Effector memory CD4-positive, alpha-beta T cell (primary cell): ENCODE data around the gene PPP3CA.
"Not testable (repeated sequence)": the region's sequence is repeated elsewhere in the genome, so short reads cannot be mapped to it uniquely, and the experiment has no call there.

ENCODE experiments used
- DNase-seq, 3 donors: peaks; one replicate each; pipeline ENCODE4 v3.0.0-alpha.2; 2020
- H3K27ac ChIP-seq: 2 replicates; pipeline ENCODE4 v1.7.0; 2013; ENCODE audit warnings: mild to moderate bottlenecking, low read length, moderate library complexity; ENCODE audit not compliant: insufficient read depth, poor library complexity, severe bottlenecking
- H3K27me3 ChIP-seq: replicated peaks from 2 replicates; pipeline ENCODE4 v1.7.0; 2013; ENCODE audit warnings: mild to moderate bottlenecking, low read length; ENCODE audit not compliant: insufficient read depth, control insufficient read depth, poor library complexity, severe bottlenecking
- H3K36me3 ChIP-seq: 2 replicates; pipeline ENCODE4 v1.7.0; 2013; ENCODE audit warnings: mild to moderate bottlenecking, low read length, moderate library complexity; ENCODE audit not compliant: control insufficient read depth, insufficient read depth
- H3K4me1 ChIP-seq: 2 replicates; pipeline ENCODE4 v1.7.0; 2013; ENCODE audit warnings: low read length, mild to moderate bottlenecking; ENCODE audit not compliant: control insufficient read depth, insufficient read depth, poor library complexity, severe bottlenecking
- H3K4me3 ChIP-seq: 2 replicates; pipeline ENCODE4 v1.7.0; 2013; ENCODE audit warnings: low read length, low read depth, mild to moderate bottlenecking; ENCODE audit not compliant: insufficient read depth, poor library complexity, severe bottlenecking
- H3K9me3 ChIP-seq: 2 replicates; pipeline ENCODE4 v1.7.0; 2013; ENCODE audit warnings: mild to moderate bottlenecking, low read length, moderate library complexity; ENCODE audit not compliant: control insufficient read depth

PPP3CA gene

DNA sequence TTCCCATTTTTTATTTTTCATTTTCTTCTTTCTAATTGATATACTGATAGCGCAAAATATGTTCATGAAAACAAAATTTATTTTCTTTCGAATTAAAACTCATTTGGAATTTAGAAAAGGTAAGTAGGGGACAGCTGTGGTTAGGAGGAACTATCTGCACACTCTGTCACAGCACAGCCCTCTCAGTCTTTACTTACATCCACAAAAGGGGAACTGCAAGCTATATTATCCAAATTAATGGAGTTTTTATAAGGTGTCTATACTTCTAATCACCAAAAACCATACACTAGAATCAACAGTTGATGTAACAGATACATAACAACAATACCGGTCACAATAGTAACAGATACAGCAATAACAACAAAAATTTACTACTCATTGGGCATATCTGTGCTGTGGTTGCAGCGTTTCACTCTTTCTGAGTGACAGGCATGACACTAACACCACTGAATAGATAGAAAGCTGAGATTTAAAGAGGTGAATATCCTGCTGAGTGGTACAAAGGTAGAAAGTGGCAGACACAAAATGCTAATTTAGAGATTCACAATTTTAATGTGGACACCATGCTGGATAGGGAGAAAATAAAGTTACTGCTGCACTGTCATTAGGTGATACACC lies 160.7 kb downstream of the PPP3CA start:
- H3K4me1 ChIP-seq: no peaks in the 10 kb centered on the region
- no peaks in the 10 kb centered on the region for H3K27me3 ChIP-seq
- no peak overlapping the region for H3K4me3 ChIP-seq
- no peak overlapping the region for H3K27ac ChIP-seq
- H3K36me3 ChIP-seq: no peaks in the 10 kb centered on the region
- DNase-seq: no peak
- H3K9me3 ChIP-seq: no peaks in the 10 kb centered on the region

DNA sequence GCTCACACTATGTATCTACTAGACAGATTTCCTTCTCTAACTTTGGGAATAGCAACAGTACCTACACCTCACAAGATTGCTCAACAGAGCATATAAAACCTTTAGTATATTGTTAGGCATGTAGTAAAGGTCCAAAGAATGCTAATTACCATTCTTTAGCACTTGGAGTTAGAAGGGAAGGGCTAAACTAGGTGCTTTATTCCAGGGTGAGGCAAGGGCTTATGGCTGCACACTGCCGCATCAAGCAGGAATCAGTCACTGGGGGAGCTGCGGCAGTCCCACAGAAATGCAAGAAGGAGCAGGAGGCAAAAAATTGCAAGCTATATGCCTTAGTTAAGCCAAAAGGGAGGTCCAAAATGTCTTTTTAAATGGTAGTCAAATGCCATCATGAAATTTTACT lies 162.7 kb downstream of the PPP3CA start:
- DNase-seq: no peak
- no peak overlapping the region for H3K4me3 ChIP-seq
- no peaks in the 10 kb centered on the region for H3K4me1 ChIP-seq
- no peaks in the 10 kb centered on the region for H3K27me3 ChIP-seq
- H3K36me3 ChIP-seq: no peaks in the 10 kb centered on the region
- no peak overlapping the region for H3K27ac ChIP-seq
- H3K9me3 ChIP-seq: no peaks in the 10 kb centered on the region

DNA sequence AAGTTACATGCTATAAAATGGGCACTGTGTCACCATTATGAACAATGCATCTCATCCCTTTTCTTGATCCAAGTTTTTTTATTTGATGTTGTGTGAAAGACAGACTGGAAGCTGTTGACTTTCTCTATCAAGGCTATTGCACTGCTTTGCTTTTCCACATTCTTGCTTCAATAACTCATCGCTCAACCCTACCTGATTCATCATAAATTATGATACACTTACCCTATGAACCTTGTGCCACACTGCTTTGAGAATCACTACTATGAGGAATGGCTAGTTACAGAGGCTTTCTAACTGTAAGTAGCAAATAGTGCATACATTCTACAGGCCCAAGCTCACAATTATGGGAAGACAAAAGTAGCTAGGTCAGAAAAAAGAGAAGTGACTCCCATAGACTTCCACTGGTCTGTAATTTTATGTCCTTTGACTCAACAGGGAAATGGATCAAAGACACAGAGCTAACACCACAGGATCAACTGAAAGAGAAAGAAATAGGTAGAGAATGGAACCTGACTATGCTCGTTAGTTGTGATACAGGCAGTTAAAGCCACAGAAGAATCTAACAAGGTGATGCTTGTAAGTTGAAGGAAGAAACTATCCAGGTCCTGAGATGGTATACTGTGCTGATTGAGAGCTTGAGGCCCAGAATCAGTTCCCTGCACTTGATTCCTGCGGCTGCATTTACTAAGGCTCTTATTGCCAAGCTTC lies 163.5 kb downstream of the PPP3CA start:
- no peaks in the 10 kb centered on the region for H3K9me3 ChIP-seq
- H3K27ac ChIP-seq: no peak overlapping the region
- no peaks in the 10 kb centered on the region for H3K4me1 ChIP-seq
- H3K36me3 ChIP-seq: no peaks in the 10 kb centered on the region
- no peaks in the 10 kb centered on the region for H3K27me3 ChIP-seq
- DNase-seq: no peak
- H3K4me3 ChIP-seq: no peak overlapping the region

DNA sequence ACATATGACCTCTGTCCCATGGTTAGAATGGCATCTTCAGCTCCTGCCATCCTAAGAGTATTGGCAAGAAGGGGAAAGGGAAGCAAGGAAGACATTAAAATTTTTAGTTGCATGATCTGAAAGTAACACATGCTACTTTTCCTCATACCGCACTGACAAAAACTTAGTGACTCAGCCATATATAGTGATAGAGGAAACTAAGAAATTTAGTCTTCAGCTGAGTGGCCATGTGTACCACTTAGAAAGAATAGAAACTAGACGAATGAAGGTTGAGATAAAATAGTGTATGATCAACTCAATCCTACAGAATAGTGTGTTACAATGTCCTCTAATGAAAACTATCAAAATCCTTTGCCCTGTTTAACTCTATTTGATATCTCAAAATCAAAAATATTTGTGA lies 164.1 kb downstream of the PPP3CA start:
- Histone ChIP-seq H3K9me3 (no peaks in the 10 kb centered on the region), H3K27me3 (no peaks in the 10 kb centered on the region), H3K4me1 (no peaks in the 10 kb centered on the region), H3K36me3 (no peaks in the 10 kb centered on the region), H3K4me3 (no peak overlapping the region), H3K27ac (no peak overlapping the region)
- DNase-seq: no peak

DNA sequence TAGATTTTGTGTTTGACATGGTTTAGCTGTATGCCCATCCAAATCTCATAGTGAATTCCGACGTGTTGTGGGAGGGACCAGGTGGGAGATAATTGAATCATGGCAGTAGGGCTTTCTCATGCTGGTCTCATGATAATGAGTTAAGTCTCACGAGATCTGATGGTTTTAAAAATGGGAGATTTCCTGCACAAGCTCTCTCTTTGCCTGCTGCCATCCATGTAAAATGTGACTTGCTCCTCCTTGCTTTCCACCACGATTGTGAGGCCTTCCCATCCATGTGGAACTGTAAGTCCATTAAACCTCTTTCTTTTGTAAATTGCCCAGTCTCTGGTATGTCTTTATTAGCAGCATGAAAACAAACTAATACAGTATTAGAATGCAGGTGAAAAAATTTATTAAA lies 164.6 kb downstream of the PPP3CA start:
- H3K4me3 ChIP-seq, DNase-seq, H3K4me1 ChIP-seq, H3K9me3 ChIP-seq, H3K27ac ChIP-seq, H3K27me3 ChIP-seq, H3K36me3 ChIP-seq: not testable (repeated sequence)

DNA sequence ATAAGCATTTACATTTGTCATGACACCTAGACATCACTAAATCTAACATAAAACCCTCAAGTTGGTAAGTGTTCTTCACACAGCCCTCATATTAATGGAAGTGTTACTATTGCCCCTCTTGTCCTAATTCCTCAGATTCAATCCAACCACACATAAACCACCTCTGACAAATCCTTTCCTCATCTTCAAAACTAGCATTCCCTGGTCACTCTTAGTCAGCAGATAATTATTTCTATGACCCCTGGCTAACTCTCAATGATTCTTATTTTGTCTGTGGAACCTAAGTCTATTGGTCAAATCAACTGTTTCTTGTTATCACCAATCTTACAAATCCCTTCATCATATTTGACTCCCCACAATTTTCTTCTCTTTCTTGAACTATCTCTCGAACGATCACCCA lies 168.6 kb downstream of the PPP3CA start:
- Histone ChIP-seq H3K27me3 (no peaks in the 10 kb centered on the region), H3K27ac (no peak overlapping the region), H3K9me3 (no peaks in the 10 kb centered on the region), H3K4me1 (no peaks in the 10 kb centered on the region), H3K4me3 (no peak overlapping the region), H3K36me3 (no peaks in the 10 kb centered on the region)
- DNase-seq: no peak

DNA sequence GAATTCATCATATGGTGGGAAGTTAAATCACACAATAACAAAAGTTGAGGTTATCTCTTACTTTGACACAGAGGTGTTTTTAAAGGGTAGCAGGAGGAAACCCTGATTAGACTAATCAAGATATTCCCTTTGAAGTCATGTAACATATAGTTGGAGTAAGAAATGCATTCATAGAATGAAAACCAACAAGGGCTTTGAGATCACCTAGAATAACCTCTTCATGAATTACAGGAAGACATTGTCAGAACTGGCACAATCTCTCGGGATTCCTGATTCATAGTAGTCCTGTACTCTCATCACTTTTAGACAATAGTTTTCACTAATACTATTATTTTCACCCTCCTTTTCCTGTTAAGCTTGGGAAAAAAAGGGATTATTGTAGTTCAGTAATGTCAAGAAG lies 170.2 kb downstream of the PPP3CA start:
- Histone ChIP-seq H3K36me3 (no peaks in the 10 kb centered on the region), H3K27ac (no peak overlapping the region), H3K9me3 (no peaks in the 10 kb centered on the region), H3K4me3 (no peak overlapping the region), H3K4me1 (no peaks in the 10 kb centered on the region), H3K27me3 (no peaks in the 10 kb centered on the region)
- DNase-seq: no peak

DNA sequence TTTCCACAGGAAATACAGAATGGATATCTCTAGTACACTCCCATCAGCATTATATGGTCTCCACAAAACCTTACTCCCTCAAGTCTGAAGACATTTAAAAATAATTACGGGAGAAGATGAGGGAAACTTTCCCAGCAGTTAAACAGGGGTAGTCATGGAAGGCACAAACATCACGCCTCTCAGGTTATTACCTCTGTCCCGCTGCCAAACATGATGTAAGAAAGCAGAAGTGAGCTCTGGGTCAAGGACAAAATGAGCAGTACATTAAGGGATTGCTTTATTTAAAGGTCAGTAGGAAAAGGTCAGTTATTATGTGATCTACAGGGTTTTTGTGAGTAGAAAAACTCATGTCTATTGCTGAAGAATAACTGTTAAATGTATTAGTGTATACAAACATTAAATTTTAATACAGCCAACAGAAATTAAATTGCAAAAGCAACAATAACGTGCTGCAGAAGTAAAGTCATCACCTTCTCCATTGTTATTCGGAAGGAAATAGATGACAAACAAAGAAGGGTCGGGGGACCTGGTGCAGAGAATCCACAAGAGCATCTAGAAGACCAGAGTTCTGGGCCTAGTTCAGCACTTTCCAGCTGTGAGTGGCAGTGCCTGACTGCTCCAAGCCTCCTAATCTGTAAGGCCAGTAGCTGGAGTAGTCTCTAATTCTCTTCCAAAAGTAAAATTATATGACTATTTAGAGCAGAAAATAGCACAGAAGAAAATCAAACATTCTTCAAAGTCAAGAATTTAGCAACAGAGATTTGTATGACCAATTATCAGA lies 171.2 kb downstream of the PPP3CA start:
- H3K27me3 ChIP-seq: no peaks in the 10 kb centered on the region
- no peaks in the 10 kb centered on the region for H3K4me1 ChIP-seq
- no peak overlapping the region for H3K27ac ChIP-seq
- no peak overlapping the region for H3K4me3 ChIP-seq
- H3K36me3 ChIP-seq: no peaks in the 10 kb centered on the region
- no peaks in the 10 kb centered on the region for H3K9me3 ChIP-seq
- DNase-seq: no peak

DNA sequence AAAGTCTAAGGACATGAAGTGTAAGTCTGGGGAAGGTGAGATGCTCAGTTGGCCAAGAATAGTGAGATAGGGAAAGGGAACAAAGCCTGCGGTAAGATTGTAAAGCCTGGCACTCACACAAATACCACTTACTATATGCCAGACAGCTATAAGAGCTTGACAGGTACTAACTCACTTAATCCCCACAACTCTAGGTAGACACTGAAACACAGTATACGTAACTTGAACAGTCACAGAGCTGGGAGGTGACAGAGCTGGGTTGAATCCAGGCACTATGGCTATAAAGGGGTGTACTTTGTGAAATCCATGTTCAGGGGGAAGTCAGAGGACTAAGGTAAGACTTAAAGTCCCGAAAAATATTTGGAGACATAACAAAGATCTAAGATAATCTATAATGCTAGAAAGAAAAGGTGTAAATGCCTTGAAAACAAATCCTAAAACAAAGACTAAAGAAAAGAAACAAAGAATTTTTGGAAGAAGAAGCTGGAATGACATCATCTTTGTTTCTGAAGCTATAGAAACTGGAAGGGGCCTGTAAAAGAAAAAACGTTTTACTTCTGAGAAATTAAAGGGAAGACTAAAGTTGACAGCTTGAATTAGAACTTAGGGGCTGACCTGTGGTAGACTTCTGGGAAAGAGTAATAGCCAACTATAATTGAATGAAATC lies 172.5 kb downstream of the PPP3CA start:
- no peaks in the 10 kb centered on the region for H3K27me3 ChIP-seq
- DNase-seq: no peak

DNA sequence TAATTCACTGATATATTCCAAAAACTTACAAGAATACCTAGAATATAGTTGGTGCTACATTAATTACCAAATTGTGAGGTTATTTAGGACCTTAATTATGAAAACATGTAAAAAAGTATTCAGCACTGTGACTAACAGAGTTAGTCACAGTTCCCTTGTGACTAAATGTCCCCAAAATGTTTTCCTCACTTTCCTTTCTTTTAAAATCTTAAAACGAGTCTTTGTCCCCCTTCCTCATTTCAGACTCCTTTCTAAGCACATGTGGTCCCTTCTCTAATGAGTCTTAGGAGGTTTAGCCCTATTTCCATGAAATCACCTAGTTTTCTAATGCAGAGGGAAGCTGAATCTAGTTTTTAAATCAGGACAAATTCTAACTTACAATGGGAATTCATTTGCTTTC lies 175.0 kb downstream of the PPP3CA start:
- Histone ChIP-seq H3K27me3 (no peaks in the 10 kb centered on the region), H3K4me3 (no peak overlapping the region), H3K36me3 (no peaks in the 10 kb centered on the region), H3K9me3 (no peaks in the 10 kb centered on the region), H3K4me1 (no peaks in the 10 kb centered on the region), H3K27ac (no peak overlapping the region)
- no peak for DNase-seq

More for the DNA sequence above, 172.5 kb downstream of the PPP3CA start:
- H3K9me3 ChIP-seq: no peaks in the 10 kb centered on the region
- no peak overlapping the region for H3K4me3 ChIP-seq
- H3K4me1 ChIP-seq: no peaks in the 10 kb centered on the region
- H3K36me3 ChIP-seq: no peaks in the 10 kb centered on the region
- H3K27ac ChIP-seq: no peak overlapping the region
